ENCODE data around the gene INSIG1.

Gene INSIG1

GRCh38 chr7:155327590-155328320 is 30.1 kb downstream of the INSIG1 start:
- no peak for DNase-seq (ENCODE audit: low read depth)

GRCh38 chr7:155329225-155329624 is 31.5 kb downstream of the INSIG1 start:
- DNase-seq (ENCODE audit: low read depth) = no peak

DNA sequence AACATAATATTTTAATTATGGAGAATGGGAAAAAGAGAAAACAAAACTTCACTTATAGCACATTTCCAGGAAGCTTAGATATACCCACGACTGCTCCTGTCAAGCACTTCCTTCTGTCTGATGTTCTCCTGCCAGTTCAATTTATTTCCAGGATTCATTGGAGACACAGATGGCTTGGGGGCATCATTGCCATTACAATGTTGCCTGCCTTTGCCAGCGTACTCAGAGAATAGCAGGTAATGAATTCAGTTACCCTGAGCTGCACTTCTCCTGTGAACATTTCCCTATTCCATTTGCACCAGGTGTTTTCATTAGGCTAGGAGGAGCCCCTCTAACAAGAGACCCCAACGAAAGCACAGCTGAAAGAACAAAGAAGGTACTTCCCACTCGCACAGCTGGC is 33.7 kb downstream of the INSIG1 start:
- no peak for DNase-seq (ENCODE audit: low read depth)

DNA sequence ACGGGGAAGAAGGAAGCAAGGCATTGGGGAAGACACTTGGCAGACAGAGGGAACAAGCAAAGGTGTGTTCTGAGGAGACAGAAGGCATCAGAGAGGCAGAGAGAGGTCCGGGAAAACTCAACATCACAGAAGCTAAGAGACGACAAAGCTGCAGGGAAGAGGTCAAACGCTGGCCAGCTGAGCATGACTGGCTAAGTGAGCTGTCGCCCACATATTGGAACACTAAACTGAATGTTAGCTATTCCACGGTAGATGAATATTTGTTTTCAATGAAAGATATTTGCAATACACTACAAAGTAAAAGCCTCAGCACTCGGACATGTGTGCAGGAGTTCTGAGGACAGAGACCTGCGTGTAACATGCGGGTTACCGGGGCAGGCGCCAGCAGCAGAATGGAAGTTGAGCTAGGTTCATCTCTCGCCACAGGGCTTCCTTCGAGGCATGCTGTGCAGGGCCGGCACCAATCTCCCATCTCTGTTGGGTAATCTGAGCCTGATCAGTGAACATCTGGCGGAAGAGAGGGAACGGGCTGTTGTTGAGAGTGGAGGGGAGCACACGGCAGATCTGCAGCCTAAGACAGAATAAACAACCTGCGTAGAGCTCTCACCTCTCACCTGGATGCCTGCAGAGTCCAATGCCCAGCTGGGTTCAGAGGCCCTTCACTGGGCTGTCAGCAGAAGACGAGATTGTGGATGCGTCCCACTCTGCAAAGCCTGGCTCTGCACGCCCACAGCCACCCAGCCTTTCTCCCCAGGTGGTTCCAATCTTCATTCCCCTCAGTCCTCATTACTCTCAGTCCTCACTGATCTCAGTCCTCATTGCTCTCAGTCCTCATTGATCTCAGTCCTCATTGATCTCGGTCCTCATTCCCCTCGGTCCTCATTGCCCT is 35.9 kb downstream of the INSIG1 start:
- DNase-seq (ENCODE audit: low read depth) = no peak

- DNase-seq (ENCODE audit: low read depth) = no peak
Measured at GRCh38 chr7:155336812-155337602, 39.3 kb downstream of the INSIG1 start.

GRCh38 chr7:155337946-155338631 is 40.4 kb downstream of the INSIG1 start:
- DNase-seq (ENCODE audit: low read depth) = no peak

DNA sequence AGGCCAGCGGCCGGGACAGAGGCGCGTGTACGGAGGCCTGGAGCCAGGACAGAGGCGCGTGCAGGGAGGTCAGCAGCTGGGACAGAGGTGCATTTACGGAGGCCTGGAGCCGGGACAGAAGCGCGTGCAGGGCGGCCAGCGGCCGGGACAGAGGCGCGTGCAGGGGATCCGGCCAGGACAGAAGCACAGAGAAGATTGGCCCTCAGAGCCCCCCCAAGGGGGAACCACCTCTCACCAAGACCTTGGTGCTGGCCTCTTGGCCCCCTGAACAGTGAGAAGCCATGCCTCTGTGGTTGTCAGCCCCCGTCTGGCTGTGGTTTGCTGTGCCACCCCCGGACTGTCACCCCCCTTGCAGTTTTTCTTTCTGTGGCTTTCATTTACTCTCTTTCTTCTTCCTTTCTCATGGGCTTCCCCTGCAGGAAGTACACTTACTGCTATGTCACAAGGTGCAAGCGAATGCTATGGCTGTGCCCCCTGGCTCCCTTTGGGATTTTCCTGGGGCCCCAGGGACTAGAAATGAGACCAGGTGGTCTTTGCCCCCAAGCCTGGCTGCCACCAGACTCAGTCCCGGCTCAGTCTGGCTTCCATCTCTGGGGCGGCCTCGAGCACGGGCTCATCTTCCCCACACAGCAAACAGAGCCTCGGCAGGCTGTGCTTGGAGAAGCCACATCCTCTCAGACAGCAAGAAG is 41.1 kb downstream of the INSIG1 start:
- no peak for DNase-seq (ENCODE audit: low read depth)

DNA sequence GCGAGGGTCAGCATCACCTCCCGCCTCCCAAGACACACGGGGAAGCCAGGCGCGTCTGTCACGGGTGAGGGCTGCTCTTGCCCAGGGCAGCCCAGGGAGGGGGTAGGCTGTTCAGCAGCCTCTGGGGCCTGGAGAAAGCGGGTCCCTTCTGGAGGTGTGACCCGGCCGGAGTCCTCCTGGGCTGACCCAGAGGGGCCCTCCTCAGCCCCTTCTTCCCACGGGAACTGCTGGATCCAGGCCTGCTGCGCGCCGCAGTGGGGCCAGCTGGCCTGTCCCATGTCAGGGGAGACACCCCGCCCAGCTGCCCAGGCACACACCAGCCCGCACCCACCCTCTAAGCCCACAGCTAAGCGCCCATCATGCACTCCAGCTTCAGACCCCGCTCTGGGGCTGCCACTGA is 41.8 kb downstream of the INSIG1 start:
- DNase-seq (ENCODE audit: low read depth) = no peak

DNA sequence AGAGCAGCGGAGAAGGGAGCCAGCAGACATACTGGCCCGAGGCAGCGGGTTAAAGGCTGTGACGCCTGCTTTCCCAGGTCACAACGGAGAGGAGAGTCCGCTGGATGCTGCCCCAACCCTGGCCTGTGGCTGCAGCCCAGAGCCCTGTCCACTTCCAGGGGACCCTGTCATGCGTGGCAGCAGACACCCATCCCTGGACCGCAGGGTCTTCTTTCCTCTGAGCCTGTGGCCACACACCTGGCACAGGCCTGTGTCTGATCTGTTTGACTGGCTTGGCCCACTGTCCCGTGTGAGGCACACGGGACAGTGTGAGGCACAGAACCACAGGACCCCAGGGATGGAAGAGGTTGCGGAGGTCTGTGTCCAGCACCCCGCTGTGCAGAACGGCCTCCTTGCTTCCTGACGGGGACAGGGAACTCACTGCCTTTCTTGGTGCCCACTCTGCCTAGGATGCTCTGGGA is 42.4 kb downstream of the INSIG1 start:
- DNase-seq (ENCODE audit: low read depth) = no peak

DNA sequence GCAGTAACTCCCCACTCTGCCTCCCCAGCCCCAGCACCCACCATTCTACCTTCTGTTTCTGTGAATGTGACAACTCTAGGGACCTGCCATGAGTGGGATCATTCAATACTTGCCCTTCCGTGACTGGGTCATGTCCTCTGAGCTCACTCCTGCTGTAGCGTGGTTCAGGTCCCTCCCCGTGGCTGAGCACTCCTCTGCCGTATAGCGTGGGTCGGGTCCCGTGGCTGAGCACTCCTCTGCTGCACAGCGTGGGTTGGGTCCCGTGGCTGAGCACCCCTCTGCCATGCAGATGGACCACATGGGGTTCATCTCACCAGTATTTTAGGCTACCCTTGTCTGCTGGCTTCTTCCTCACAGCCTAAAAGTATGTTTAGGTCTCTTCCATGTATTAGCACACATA is 43.0 kb downstream of the INSIG1 start:
- no peak for DNase-seq (ENCODE audit: low read depth)

DNA sequence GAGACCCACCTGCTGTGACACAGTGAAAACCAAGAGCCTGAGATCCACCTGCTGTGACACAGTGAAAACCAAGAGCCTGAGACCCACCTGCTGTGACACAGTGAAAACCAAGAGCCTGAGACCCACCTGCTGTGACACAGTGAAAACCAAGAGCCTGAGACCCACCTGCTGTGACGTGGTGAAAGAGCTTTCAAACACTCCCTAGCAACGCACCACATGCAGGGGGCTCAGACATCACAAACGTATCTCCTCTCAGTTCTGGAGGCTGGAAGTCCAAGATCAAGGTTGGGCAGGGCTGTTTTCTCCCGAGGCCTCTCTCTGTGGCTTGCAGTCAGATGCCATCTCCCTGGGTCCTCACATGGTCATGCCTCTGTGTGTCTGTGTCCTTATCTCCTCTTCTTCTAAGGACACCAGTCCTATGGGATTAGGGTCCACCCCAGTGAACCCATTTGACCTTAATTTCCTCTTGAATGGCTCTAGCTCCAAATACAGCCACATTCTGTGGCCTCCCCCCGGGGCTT is 43.8 kb downstream of the INSIG1 start:
- DNase-seq (ENCODE audit: low read depth) = no peak

DNA sequence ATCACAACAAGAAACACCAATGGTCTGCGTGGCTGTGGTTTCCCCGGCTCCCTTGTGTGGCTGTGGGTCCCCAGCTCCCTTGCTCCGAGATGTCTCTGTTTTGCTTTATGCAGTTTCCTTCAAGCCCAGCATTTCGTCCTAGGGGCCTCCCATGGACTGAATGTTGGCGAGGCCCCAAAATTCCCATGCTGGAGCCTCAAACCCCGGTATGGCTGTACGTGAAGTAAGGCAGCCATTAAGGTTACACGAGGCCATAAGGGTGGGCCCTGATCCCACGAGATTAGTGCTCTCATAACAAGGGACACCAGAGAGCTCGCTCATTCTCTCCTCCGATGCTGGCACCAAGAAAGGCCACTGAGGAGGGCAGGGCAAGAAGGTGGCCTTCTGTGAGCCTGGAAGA is 44.6 kb downstream of the INSIG1 start:
- DNase-seq (ENCODE audit: low read depth) = no peak

- DNase-seq (ENCODE audit: low read depth) = no peak
Measured at GRCh38 chr7:155343150-155343549, 45.5 kb downstream of the INSIG1 start.

- no peak for DNase-seq (ENCODE audit: low read depth)
Measured at GRCh38 chr7:155343661-155344121, 46.0 kb downstream of the INSIG1 start.

GRCh38 chr7:155344270-155344617 is 46.6 kb downstream of the INSIG1 start:
- DNase-seq (ENCODE audit: low read depth) = no peak

DNA sequence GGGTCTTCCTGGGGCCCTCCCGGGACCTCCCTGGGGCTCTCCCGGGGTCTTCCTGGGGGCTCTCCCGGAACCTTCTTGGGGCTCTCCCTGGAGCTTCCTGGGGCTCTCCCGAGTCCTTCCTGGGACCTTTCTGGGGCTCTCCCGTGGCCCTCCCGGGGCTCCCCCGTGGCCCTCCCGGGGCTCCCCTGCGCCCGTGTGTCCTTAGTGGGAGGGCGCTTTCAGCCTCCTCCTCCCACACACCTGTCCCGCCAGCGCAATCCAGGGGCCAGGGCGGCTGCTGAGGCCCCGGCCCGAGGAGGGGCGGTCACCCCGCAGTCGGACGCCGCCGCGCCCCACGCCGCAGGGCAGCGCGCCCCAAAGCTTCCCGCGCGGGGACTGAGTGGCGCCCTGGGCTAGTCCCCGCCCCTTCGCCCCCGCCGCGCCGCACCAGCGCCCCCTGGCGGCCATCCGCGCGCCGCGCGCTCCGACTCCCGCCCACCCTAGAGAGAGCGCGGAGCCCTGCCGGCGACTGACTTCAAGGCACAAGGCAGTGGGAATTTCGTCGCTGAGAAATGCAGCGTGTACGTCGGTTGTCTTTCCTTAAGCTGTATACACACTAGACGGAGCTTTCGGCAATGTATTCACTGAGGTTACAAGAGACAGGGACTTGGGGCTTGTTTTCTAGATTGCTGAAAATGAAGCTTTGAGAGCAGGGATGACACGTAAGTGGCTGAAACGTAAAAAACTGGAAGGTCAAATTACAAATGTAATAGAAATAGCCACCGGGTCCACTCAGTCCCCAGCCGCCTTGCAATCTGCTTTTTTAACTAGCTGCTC is 47.1 kb downstream of the INSIG1 start:
- peak; percentile 82 for DNase-seq (ENCODE audit: low read depth)

DNA sequence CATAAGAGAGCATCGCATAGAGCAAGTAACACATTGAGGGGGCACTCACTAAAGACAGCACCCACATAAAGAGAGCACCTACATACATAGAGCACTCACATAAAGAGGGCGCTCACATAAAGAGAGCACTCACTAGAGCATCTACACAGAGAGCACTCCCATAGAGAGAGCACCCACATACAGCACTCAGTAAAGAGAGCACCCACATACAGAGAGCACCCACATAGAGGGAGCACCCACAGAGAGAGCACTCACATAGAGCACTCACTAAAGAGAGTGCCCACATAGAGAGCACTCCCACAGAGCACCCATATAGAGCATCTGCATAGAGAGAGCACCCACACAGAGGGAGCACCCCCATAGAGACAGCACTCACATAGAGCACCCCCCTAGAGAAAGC is 47.8 kb downstream of the INSIG1 start:
- DNase-seq (ENCODE audit: low read depth) = no peak

GRCh38 chr7:155346285-155346684 is 48.6 kb downstream of the INSIG1 start:
- no peak for DNase-seq (ENCODE audit: low read depth)

DNA sequence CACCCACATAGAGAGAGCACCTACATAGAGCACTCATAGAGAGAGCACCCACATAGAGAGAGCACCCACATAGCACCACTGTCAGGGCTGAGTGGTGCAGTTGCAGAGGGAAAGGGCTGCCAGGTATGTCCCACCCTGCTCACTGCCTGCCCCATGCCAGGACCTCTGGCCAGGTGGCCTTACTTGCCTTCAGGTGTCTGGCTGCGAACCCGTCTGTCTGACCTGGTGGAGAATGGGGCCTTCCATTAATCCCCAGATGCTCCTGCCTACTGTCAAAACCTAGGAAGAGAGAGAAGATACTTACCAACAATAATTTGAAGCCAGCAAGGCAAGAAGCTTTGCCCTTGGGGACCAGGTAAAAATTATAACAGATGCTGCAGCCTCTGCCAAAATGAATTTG is 51.1 kb downstream of the INSIG1 start:
- no peak for DNase-seq (ENCODE audit: low read depth)
